HepG2 (cell line): ENCODE results near the gene SLC9A9. TPM values are rescaled to one million over a fixed set of nuclear protein-coding genes. Genes with fewer than 3 reads are reported as not detected.

Experiments used
- ATAC-seq: fragments of 200-7000 bp; cut with Tn5 transposase; 3 replicates; pipeline ENCODE4 v1.9.1; 2020; ENCODE audit warnings: mild to moderate bottlenecking, moderate library complexity
- BruUV-seq: library from RNA; stranded (reverse); fragments of 400-500 nt; replicated peaks from 2 replicates; lab custom pipeline; 2021; lab: Mats Ljungman, UMichigan
- CTCF ChIA-PET: fragments of 300-600 bp; formaldehyde crosslinking; extraction: SDS; loops from one replicate; lab custom pipeline; 2021; ENCODE audit warnings: low total read pairs, inconsistent platforms, low intra/inter-chr PET ratio; lab: Yijun Ruan, JAX
- POLR2A ChIA-PET: fragments of 350-600 bp; sonication (Branson Sonifier 250); formaldehyde crosslinking; loops from one replicate; lab custom pipeline; 2020; ENCODE audit warnings: antibody characterized with exemption, inconsistent platforms; lab: Yijun Ruan, JAX
- DNase-seq: peaks from one replicate; pipeline ENCODE4 v3.0.0-alpha.2; 2015; ENCODE audit warnings: low spot score
- FAIRE-seq: peaks from 3 replicates; lab custom pipeline; 2011; peaks lifted over from hg19 to GRCh38; lab: Jason Lieb, UNC
- H2AFZ ChIP-seq: one replicate; pipeline ENCODE4 v1.6.1; 2011; ENCODE audit warnings: low read length, inconsistent platforms
- H3K27ac ChIP-seq: fragments of 300-600 bp; 3 replicates; pipeline ENCODE4 v1.8.0; 2011; ENCODE audit warnings: mixed run types, mild to moderate bottlenecking, mixed read lengths, low read length, inconsistent platforms; ENCODE audit not compliant: insufficient read depth; ENCODE audit errors: extremely low read length
- H3K27me3 ChIP-seq, 2 experiments: fragments of 200-600 bp in 1 of 2; 2 replicates in 1 of 2; 3 replicates in 1 of 2; pipeline versions ENCODE4 v1.6.0 to v1.8.0; 2011; ENCODE audit warnings: low read length in 2 of 2, mild to moderate bottlenecking in 2 of 2, moderate library complexity in 2 of 2, inconsistent platforms in 1 of 2; ENCODE audit not compliant: insufficient read depth in 2 of 2, control insufficient read depth in 1 of 2
- H3K36me3 ChIP-seq, 2 experiments: fragments of 200-600 bp in 1 of 2; replicated peaks in 1 of 2; 2 replicates in 1 of 2; 3 replicates in 1 of 2; pipeline versions ENCODE4 v1.5.1 to v1.8.0; 2011; ENCODE audit warnings: low read length in 2 of 2, inconsistent platforms in 1 of 2; ENCODE audit not compliant: insufficient read depth in 2 of 2, control insufficient read depth in 1 of 2
- H3K4me1 ChIP-seq: 2 replicates; pipeline ENCODE4 v1.5.1; 2012; ENCODE audit warnings: low read length, inconsistent platforms; ENCODE audit not compliant: insufficient read depth
- H3K4me2 ChIP-seq: 2 replicates; pipeline ENCODE4 v1.6.0; 2011; ENCODE audit warnings: low read depth, low read length, inconsistent platforms
- H3K4me3 ChIP-seq, 3 experiments: fragments of 200-600 bp in 1 of 3; sonication (generic), shearing (Covaris generic) in 1 of 3; replicated peaks in 1 of 3; 2 replicates each; pipeline ENCODE4 v1.5.1; 2011 to 2016; ENCODE audit warnings: low read length in 3 of 3, inconsistent platforms in 2 of 3, low read depth in 2 of 3, mild to moderate bottlenecking in 2 of 3, control low read depth in 1 of 3, mixed read lengths in 1 of 3; ENCODE audit not compliant: insufficient read depth in 1 of 3
- H3K79me2 ChIP-seq: one replicate; pipeline ENCODE4 v1.6.1; 2011; ENCODE audit warnings: low read length, inconsistent platforms; ENCODE audit not compliant: insufficient read depth
- H3K9ac ChIP-seq: 2 replicates; pipeline ENCODE4 v1.6.0; 2011; ENCODE audit warnings: mild to moderate bottlenecking, low read depth, low read length, inconsistent platforms; ENCODE audit not compliant: insufficient read depth
- H3K9me3 ChIP-seq: 2 replicates; pipeline ENCODE4 v1.5.1; 2012; ENCODE audit warnings: mild to moderate bottlenecking, low read length
- H4K20me1 ChIP-seq: 2 replicates; pipeline ENCODE4 v1.6.0; 2011; ENCODE audit warnings: inconsistent platforms, mild to moderate bottlenecking, low read length, moderate library complexity; ENCODE audit not compliant: insufficient read depth
- ATF6 ChIP-seq: sonication (generic); formaldehyde crosslinking; conservative IDR thresholded peaks from 2 replicates; pipeline ENCODE4 v1.4.0; 2020; ENCODE audit warnings: missing genetic modification reagents
- CENPX ChIP-seq: sonication (generic); formaldehyde crosslinking; IDR thresholded peaks from 2 replicates; pipeline ENCODE4 v1.9.0; 2021; ENCODE audit warnings: mild to moderate bottlenecking, missing genetic modification reagents, moderate library complexity
- KDM5A ChIP-seq: fragments of 200-600 bp; sonication (generic); IDR thresholded peaks from 2 replicates; pipeline ENCODE4 v1.7.0; 2018; ENCODE audit warnings: antibody characterized with exemption, mild to moderate bottlenecking, low read length, borderline replicate concordance
- MYNN ChIP-seq: sonication (generic); formaldehyde crosslinking; IDR thresholded peaks from 2 replicates; pipeline ENCODE4 v1.4.0; 2020; ENCODE audit warnings: mild to moderate bottlenecking, low read depth, missing genetic modification reagents
- RBAK ChIP-seq: sonication (generic); formaldehyde crosslinking; IDR thresholded peaks from 2 replicates; pipeline ENCODE4 v1.5.1; 2020; ENCODE audit warnings: mild to moderate bottlenecking, missing genetic modification reagents
- TOE1 ChIP-seq: sonication (generic); formaldehyde crosslinking; IDR thresholded peaks from 2 replicates; pipeline ENCODE4 v1.4.0; 2020; ENCODE audit warnings: mild to moderate bottlenecking, missing genetic modification reagents
- ZBTB33 ChIP-seq: sonication (generic); formaldehyde crosslinking; IDR thresholded peaks from 2 replicates; pipeline ENCODE4 v1.4.0; 2020; ENCODE audit warnings: missing genetic modification reagents
- ZBTB37 ChIP-seq: sonication (generic); formaldehyde crosslinking; IDR thresholded peaks from 2 replicates; pipeline ENCODE4 v1.4.0; 2020; ENCODE audit warnings: mild to moderate bottlenecking, missing genetic modification reagents
- ZFP36 ChIP-seq: fragments of 150-350 bp; IDR thresholded peaks from 2 replicates; pipeline ENCODE4 v1.6.1; 2018; ENCODE audit warnings: borderline replicate concordance, low read length, low read depth; ENCODE audit not compliant: partially characterized antibody
- ZNF136 ChIP-seq: sonication (generic); formaldehyde crosslinking; IDR thresholded peaks from 2 replicates; pipeline ENCODE4 v1.8.1; 2022; ENCODE audit warnings: low read depth, mild to moderate bottlenecking, moderate library complexity, missing genetic modification reagents
- ZNF550 ChIP-seq: sonication (generic); formaldehyde crosslinking; IDR thresholded peaks from 2 replicates; pipeline ENCODE4 v1.4.0; 2020; ENCODE audit warnings: mild to moderate bottlenecking, missing genetic modification reagents, borderline replicate concordance
- ZNF564 ChIP-seq: sonication (generic); formaldehyde crosslinking; IDR thresholded peaks from 2 replicates; pipeline ENCODE4 v1.8.1; 2023; ENCODE audit warnings: mild to moderate bottlenecking, missing genetic modification reagents
- ZNF615 ChIP-seq: sonication (generic); formaldehyde crosslinking; IDR thresholded peaks from 2 replicates; pipeline ENCODE4 v1.5.0; 2020; ENCODE audit warnings: mild to moderate bottlenecking, missing genetic modification reagents, borderline replicate concordance
- ZNF724P ChIP-seq: sonication (generic); formaldehyde crosslinking; IDR thresholded peaks from 2 replicates; pipeline ENCODE4 v1.8.0; 2022; ENCODE audit warnings: missing genetic modification reagents, borderline replicate concordance
- WGBS: methylation state at CpG from one replicate; pipeline ENCODE4 v1.1.6; 2017; ENCODE audit warnings: low lambda C conversion rate; 5-methylcytosine and 5-hydroxymethylcytosine counted together
- in situ Hi-C: cut with HindIII; loops from 2 replicates; pipeline ENCODE4 v1.10.0; 2017; ENCODE audit warnings: low pct_unique_long_range_greater_than_20kb; ENCODE audit not compliant: extremely low pct_ligation_motif_present
- intact Hi-C: fragments of 100-400 bp; cut with micrococcal nuclease; formaldehyde crosslinking; loops from one replicate; pipeline ENCODE4 v1.10.0; 2022; ENCODE audit not compliant: unreplicated experiment
- polyA plus RNA-seq, 8 experiments: library from polyadenylated mRNA; depleted of rRNA in 3 of 8; stranded (reverse) in 7 of 8; unstranded in 1 of 8; fragments of >200 nt; fragmentation: Illumina TruSeq in 4 of 8; extraction: Trizol in 4 of 8; gene quantifications; 2 replicates each; pipeline versions ENCODE4 v1.2.1 to v1.2.3, GENCODE V29; 2011 to 2016; ENCODE audit warnings: low read depth in 4 of 8, missing spikeins in 1 of 8, mixed read lengths in 1 of 8; ENCODE audit not compliant: insufficient read depth in 1 of 8
- total RNA-seq, 5 experiments: library from RNA; depleted of rRNA; stranded (reverse); fragments of >200 nt; fragmentation: Illumina TruSeq; extraction: Trizol; gene quantifications; 2 replicates each; pipeline ENCODE4 v1.2.3, GENCODE V29; 2016; ENCODE audit warnings: low read depth in 1 of 5

Gene SLC9A9
- total and polyA plus RNA-seq, 2 of the 13 experiments (the other 11 are each of a cell fraction or from before 2014, with no cell fraction given) = not detected

- no TSS peak for BruUV-seq
- H2AFZ ChIP-seq = no peak overlapping the region
- no peak for ATAC-seq
- no peak for TF ChIP-seq ATF6 (CRISPR knock-in tag)
- no peak for TF ChIP-seq ZNF724P (CRISPR knock-in tag)
- no peak for TF ChIP-seq ZNF564 (CRISPR knock-in tag)
- TF ChIP-seq ZFP36 = no peak
- no peak for TF ChIP-seq ZNF136
- TF ChIP-seq CENPX (CRISPR knock-in tag) = no peak
- no peak for TF ChIP-seq RBAK (CRISPR knock-in tag)
- TF ChIP-seq, all 625 proteins: peak for 0
- Histone ChIP-seq H3K27ac (no peak overlapping the region), H3K79me2 (no peaks in the 10 kb centered on the region), H3K4me2 (no peak overlapping the region), H3K9me3 (peaks cover 18% of the 10 kb centered on the region; the same call in 1 of the 2 replicates), H3K4me1 (no peaks in the 10 kb centered on the region), H3K36me3 (no peaks in the 10 kb centered on the region), H3K9ac (no peak overlapping the region), H4K20me1 (no peaks in the 10 kb centered on the region), H3K4me3 (no peak overlapping the region), H3K27me3 (no peaks in the 10 kb centered on the region; a peak in 1 of 5 replicates)
- POLR2A ChIA-PET = no interaction called here
- in situ Hi-C loops = no loop called here
- FAIRE-seq = no peak
- intact Hi-C loops = no loop called here
- DNase-seq = no peak
- CTCF ChIA-PET = no interaction called here
Measured at GRCh38 chr3:143634427-143634826, 213.8 kb downstream of the SLC9A9 start.

- ATAC-seq (no peak), FAIRE-seq (no peak), DNase-seq (no peak)
- H2AFZ ChIP-seq = no peak overlapping the region
- no peaks in the 10 kb centered on the region for H3K4me1 ChIP-seq
- in situ Hi-C loops = no loop called here
- H3K79me2 ChIP-seq = no peaks in the 10 kb centered on the region
- H4K20me1 ChIP-seq = no peaks in the 10 kb centered on the region
- no TSS peak for BruUV-seq
- no peak overlapping the region for H3K9ac ChIP-seq
- no peak overlapping the region for H3K4me3 ChIP-seq
- H3K27me3 ChIP-seq = no peaks in the 10 kb centered on the region; a peak in 1 of 5 replicates
- no peak overlapping the region for H3K27ac ChIP-seq
- ChIA-PET POLR2A (no interaction called here), CTCF (no interaction called here)
- H3K36me3 ChIP-seq = no peaks in the 10 kb centered on the region
- peaks cover 18% of the 10 kb centered on the region; the same call in 1 of the 2 replicates for H3K9me3 ChIP-seq
- H3K4me2 ChIP-seq = no peak overlapping the region
- WGBS = 4% methylated on average over 3 of the region's 3 CpGs
- intact Hi-C loops = no loop called here
- no peak for TF ChIP-seq MYNN (CRISPR knock-in tag)
- no peak for TF ChIP-seq TOE1 (CRISPR knock-in tag)
- no peak for TF ChIP-seq ZBTB33 (CRISPR knock-in tag)
- no peak for TF ChIP-seq KDM5A
- TF ChIP-seq ZNF615 (CRISPR knock-in tag) = no peak
- TF ChIP-seq ZNF550 (CRISPR knock-in tag) = no peak
- TF ChIP-seq ZBTB37 = no peak
Measured at GRCh38 chr3:143633816-143634215, 214.5 kb downstream of the SLC9A9 start.
